ENCODE data around the gene SLC27A3.
"Not testable (repeated sequence)": the region's sequence is repeated elsewhere in the genome, so short reads cannot be mapped to it uniquely, and the experiment has no call there.

DNA sequence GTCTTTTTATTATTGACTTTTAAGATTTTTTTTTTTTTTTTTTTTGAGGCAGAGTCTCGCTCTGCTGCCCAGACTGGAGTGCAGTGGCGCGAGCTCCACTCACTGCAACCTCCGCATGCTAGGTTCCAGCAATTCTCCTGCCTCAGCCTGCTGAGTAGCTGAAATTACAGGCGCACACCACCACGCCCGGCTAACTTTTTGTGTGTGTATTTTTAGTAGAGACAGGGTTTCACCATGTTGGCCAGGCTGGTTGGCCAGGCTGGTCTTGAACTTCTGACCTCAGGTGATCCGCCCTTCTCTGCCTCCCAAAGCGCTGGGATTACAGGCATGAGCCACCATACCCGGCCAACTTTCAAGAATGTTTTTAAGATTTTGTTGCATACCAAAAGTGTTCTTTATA lies 8.5 kb upstream of the SLC27A3 start:
- TF ChIP-seq, protein P1, sequence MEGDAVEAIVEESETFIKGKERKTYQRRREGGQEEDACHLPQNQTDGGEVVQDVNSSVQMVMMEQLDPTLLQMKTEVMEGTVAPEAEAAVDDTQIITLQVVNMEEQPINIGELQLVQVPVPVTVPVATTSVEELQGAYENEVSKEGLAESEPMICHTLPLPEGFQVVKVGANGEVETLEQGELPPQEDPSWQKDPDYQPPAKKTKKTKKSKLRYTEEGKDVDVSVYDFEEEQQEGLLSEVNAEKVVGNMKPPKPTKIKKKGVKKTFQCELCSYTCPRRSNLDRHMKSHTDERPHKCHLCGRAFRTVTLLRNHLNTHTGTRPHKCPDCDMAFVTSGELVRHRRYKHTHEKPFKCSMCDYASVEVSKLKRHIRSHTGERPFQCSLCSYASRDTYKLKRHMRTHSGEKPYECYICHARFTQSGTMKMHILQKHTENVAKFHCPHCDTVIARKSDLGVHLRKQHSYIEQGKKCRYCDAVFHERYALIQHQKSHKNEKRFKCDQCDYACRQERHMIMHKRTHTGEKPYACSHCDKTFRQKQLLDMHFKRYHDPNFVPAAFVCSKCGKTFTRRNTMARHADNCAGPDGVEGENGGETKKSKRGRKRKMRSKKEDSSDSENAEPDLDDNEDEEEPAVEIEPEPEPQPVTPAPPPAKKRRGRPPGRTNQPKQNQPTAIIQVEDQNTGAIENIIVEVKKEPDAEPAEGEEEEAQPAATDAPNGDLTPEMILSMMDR (conservative IDR thresholded peaks at IDR 0.05; ENCODE audit: low read depth, low read length) = not testable (repeated sequence)
- TF ChIP-seq EZH2 (IDR thresholded peaks at IDR 0.05; ENCODE audit: borderline replicate concordance, low read depth, low read length, poor library complexity, severe bottlenecking) = not testable (repeated sequence)

Measured in A673 (cell line).